Hepatocyte (in vitro differentiated cells): Measurements from ENCODE around the gene B3GNT7.

ENCODE experiments used
- EZH2 ChIP-seq: fragments of 200-600 bp; sonication (generic); IDR thresholded peaks from 2 replicates; pipeline ENCODE4 v1.6.1; 2016; ENCODE audit warnings: antibody characterized with exemption, mild to moderate bottlenecking, borderline replicate concordance
- TF ChIP-seq, protein P1 (sequence below): fragments of 200-600 bp; sonication (generic); IDR thresholded peaks from 2 replicates; pipeline ENCODE4 v1.5.1; 2016; ENCODE audit warnings: antibody characterized with exemption, mild to moderate bottlenecking; ENCODE audit not compliant: poor library complexity

DNA sequence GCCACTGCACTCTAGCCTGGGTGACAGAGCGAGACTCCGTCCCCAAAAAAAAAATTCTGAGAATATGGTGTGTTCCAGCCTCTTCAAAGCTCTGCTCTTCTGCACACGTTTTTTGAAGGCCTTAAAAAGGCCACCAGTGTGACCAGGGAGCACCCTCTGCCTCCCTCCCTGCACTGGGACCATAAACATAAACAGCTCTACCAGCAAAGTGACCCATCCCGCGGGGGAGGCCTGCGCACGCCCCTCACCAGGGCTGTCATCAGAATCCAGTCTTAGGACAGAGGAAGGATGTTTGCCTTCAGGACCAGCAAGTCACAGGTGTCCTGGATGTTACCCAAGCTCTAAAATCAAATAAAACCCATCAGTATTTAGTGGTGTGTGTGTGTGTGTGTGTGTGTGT lies 23.2 kb upstream of the B3GNT7 start:
- TF ChIP-seq, protein P1, sequence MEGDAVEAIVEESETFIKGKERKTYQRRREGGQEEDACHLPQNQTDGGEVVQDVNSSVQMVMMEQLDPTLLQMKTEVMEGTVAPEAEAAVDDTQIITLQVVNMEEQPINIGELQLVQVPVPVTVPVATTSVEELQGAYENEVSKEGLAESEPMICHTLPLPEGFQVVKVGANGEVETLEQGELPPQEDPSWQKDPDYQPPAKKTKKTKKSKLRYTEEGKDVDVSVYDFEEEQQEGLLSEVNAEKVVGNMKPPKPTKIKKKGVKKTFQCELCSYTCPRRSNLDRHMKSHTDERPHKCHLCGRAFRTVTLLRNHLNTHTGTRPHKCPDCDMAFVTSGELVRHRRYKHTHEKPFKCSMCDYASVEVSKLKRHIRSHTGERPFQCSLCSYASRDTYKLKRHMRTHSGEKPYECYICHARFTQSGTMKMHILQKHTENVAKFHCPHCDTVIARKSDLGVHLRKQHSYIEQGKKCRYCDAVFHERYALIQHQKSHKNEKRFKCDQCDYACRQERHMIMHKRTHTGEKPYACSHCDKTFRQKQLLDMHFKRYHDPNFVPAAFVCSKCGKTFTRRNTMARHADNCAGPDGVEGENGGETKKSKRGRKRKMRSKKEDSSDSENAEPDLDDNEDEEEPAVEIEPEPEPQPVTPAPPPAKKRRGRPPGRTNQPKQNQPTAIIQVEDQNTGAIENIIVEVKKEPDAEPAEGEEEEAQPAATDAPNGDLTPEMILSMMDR = no peak
- no peak for TF ChIP-seq EZH2
